ENCODE data around the gene ABLIM2. TPM values are rescaled to one million over a fixed set of nuclear protein-coding genes. Genes with fewer than 3 reads are reported as not detected.

The ABLIM2 gene
- total and polyA plus RNA-seq, 10 of the 15 experiments (the other 5 are each of a cell fraction or from before 2014, with no cell fraction given), result 0.03 to 0.15 (median 0.05) TPM; not detected in 7

DNA sequence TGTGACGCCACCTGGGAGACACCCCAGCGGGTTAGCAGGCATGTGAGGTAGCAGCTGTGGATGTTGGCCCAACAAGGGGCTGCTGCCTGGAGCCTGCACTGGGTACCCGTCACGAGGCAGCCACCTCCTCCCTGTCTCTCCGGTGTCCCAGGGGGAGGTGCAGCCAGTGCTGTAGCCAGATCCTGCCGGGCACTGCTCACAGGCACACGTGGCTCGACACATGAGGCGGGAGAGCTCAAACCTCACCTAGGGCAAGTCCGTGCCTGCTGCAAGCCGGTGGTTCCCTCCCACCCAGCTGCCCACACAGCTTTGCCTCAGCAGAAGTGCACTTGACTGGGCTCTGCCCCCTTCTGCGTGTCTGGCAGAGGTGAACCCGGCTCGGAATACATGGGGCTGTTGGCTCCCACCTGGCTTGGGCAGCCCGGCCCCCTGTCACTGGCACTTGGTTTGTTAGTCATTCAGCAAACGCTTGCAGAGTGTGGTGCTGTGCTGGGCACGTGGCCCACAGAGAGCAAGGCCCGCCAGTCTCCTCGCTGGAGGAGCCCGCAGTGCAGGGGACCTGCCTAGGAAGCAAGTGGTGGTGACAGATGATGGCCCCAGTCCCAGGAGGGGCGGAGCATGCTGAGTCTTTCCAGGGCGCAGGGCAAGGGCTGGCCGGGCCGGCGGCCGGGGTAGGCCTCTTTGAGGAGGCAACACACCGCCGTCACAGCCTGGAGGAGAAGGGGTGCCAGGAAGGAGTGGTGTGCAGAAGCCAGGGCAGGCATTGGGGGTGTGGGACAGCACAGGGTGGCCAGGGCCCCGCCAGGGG, 30.3 kb upstream of the ABLIM2 start:
- Histone ChIP-seq H3K79me2 (ENCODE audit: control insufficient read depth, insufficient read depth, low read length) (no peaks in the 10 kb centered on the region), H3K9me3 (replicated peaks; ENCODE audit: control insufficient read depth, insufficient read depth, low read length) (no peaks in the 10 kb centered on the region), H3K4me3 (no peak overlapping the region), H2AFZ (ENCODE audit: control insufficient read depth, low read depth, low read length) (no peak overlapping the region), H4K20me1 (ENCODE audit: control insufficient read depth, insufficient read depth) (no peaks in the 10 kb centered on the region), H3K4me1 (ENCODE audit: control insufficient read depth, insufficient read depth, low read length) (peaks cover 15% of the 10 kb centered on the region), H3K4me2 (ENCODE audit: control insufficient read depth, insufficient read depth) (no peak overlapping the region), H3K36me3 (ENCODE audit: control insufficient read depth in 2 of 2, insufficient read depth in 2 of 2, low read length in 1 of 2) (no peaks in the 10 kb centered on the region), H3K27me3 (replicated peaks in 1 of 2; ENCODE audit: control insufficient read depth in 2 of 2, insufficient read depth in 2 of 2, low read length in 1 of 2) (no peaks in the 10 kb centered on the region), H3K9ac (ENCODE audit: control insufficient read depth, insufficient read depth, low read length) (no peak overlapping the region), H3K27ac (ENCODE audit: control insufficient read depth, insufficient read depth) (no peak overlapping the region)
- in situ Hi-C loops (cut with MboI) (no loop called here), intact Hi-C loops (cut with micrococcal nuclease; ENCODE audit: unreplicated experiment) (no loop called here)
- ChIA-PET RAD21 (ENCODE audit: unreplicated experiment) (interaction anchor here (1.8 kb wide), 1 partner anchor 13 kb away, joined by 10 read pairs; no protein-coding TSS in a partner anchor), POLR2A (no interaction called here), SMC1A (ENCODE audit: uncharacterized antibody, unreplicated experiment) (interaction anchor here (1.4 to 1.5 kb wide), 2 partner anchors 12 to 17 kb away, joined by 4 read pairs; no protein-coding TSS in a partner anchor), CTCF (interaction anchor here (2.3 kb wide), 1 partner anchor 12 kb away, joined by 17 read pairs; no protein-coding TSS in a partner anchor)
- DNase-seq (ENCODE audit: low read depth, low spot score) (no peak), FAIRE-seq (no peak), ATAC-seq (no peak)
- 74% methylated on average over 26 of the region's 29 CpGs for WGBS (ENCODE audit: insufficient coverage, insufficient replicate concordance, low lambda C conversion rate, missing lambda C conversion rate)
- no TSS peak for BruUV-seq (replicated peaks)
- TF ChIP-seq BMI1 (IDR thresholded peaks at IDR 0.05; ENCODE audit: borderline replicate concordance) (no peak), BHLHE40 (IDR thresholded peaks at IDR 0.05; ENCODE audit: borderline replicate concordance in 1 of 2, low read depth in 2 of 2, low read length in 1 of 2) (peak in 1 of 2 experiments; percentile 44; a peak in 2 of 4 replicates)

DNA sequence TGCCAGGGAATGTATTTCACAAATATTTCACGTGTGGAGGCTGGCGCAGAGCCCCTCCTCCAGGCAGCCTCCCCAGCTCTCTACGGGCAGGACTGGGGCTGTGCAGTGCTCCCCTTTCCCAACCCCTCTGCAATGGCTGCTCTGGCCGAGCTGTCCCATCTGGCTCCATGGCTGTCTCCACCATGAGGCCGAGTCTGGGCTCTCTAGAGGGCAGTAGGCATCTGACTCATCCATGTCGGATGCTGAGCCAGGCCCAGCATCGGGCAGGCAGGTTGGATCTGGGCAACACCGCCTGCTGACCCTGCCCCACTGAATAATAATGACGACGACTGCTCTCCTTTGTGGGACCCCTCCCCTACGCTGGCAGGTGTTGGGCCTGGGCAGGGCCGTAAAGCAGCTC, 29.5 kb upstream of the ABLIM2 start:
- H2AFZ ChIP-seq (ENCODE audit: control insufficient read depth, low read depth, low read length), result no peak overlapping the region
- no peaks in the 10 kb centered on the region for H3K9me3 ChIP-seq (replicated peaks; ENCODE audit: control insufficient read depth, insufficient read depth, low read length)
- ATAC-seq, result no peak
- TF ChIP-seq, protein P1, sequence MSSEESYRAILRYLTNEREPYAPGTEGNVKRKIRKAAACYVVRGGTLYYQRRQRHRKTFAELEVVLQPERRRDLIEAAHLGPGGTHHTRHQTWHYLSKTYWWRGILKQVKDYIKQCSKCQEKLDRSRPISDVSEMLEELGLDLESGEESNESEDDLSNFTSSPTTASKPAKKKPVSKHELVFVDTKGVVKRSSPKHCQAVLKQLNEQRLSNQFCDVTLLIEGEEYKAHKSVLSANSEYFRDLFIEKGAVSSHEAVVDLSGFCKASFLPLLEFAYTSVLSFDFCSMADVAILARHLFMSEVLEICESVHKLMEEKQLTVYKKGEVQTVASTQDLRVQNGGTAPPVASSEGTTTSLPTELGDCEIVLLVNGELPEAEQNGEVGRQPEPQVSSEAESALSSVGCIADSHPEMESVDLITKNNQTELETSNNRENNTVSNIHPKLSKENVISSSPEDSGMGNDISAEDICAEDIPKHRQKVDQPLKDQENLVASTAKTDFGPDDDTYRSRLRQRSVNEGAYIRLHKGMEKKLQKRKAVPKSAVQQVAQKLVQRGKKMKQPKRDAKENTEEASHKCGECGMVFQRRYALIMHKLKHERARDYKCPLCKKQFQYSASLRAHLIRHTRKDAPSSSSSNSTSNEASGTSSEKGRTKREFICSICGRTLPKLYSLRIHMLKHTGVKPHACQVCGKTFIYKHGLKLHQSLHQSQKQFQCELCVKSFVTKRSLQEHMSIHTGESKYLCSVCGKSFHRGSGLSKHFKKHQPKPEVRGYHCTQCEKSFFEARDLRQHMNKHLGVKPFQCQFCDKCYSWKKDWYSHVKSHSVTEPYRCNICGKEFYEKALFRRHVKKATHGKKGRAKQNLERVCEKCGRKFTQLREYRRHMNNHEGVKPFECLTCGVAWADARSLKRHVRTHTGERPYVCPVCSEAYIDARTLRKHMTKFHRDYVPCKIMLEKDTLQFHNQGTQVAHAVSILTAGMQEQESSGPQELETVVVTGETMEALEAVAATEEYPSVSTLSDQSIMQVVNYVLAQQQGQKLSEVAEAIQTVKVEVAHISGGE (CRISPR knock-in tag; IDR thresholded peaks at IDR 0.05), result no peak
- TF ChIP-seq, protein P2, sequence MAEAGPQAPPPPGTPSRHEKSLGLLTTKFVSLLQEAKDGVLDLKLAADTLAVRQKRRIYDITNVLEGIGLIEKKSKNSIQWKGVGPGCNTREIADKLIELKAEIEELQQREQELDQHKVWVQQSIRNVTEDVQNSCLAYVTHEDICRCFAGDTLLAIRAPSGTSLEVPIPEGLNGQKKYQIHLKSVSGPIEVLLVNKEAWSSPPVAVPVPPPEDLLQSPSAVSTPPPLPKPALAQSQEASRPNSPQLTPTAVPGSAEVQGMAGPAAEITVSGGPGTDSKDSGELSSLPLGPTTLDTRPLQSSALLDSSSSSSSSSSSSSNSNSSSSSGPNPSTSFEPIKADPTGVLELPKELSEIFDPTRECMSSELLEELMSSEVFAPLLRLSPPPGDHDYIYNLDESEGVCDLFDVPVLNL (IDR thresholded peaks at IDR 0.05; ENCODE audit: low read depth, low read length), result no peak
- TF ChIP-seq FOS (IDR thresholded peaks at IDR 0.05; ENCODE audit: borderline replicate concordance, extremely low read depth, insufficient read length) (no peak), HCFC1 (IDR thresholded peaks at IDR 0.05; ENCODE audit: low read length) (no peak), ESRRA (IDR thresholded peaks at IDR 0.05; ENCODE audit: low read length) (no peak), STAT3 (IDR thresholded peaks at IDR 0.05; ENCODE audit: low read depth, low read length) (no peak), RAD51 (IDR thresholded peaks at IDR 0.05) (no peak)

More for the DNA sequence above, 29.5 kb upstream of the ABLIM2 start:
- Histone ChIP-seq H4K20me1 (ENCODE audit: control insufficient read depth, insufficient read depth) (no peaks in the 10 kb centered on the region), H3K36me3 (ENCODE audit: control insufficient read depth in 2 of 2, insufficient read depth in 2 of 2, low read length in 1 of 2) (no peaks in the 10 kb centered on the region), H3K4me1 (ENCODE audit: control insufficient read depth, insufficient read depth, low read length) (peaks cover 14% of the 10 kb centered on the region), H3K27me3 (replicated peaks in 1 of 2; ENCODE audit: control insufficient read depth in 2 of 2, insufficient read depth in 2 of 2, low read length in 1 of 2) (no peaks in the 10 kb centered on the region), H3K27ac (ENCODE audit: control insufficient read depth, insufficient read depth) (no peak overlapping the region), H3K4me3 (no peak overlapping the region), H3K79me2 (ENCODE audit: control insufficient read depth, insufficient read depth, low read length) (no peaks in the 10 kb centered on the region), H3K9ac (ENCODE audit: control insufficient read depth, insufficient read depth, low read length) (no peak overlapping the region), H3K4me2 (ENCODE audit: control insufficient read depth, insufficient read depth) (no peak overlapping the region)
- intact Hi-C loops (cut with micrococcal nuclease; ENCODE audit: unreplicated experiment), result no loop called here
- FAIRE-seq (no peak), DNase-seq (ENCODE audit: low read depth, low spot score) (no peak)
- SMC1A ChIA-PET (ENCODE audit: uncharacterized antibody, unreplicated experiment), result interaction anchor here (1.3 to 1.5 kb wide), 2 partner anchors 12 to 16 kb away, joined by 3 to 4 read pairs; no protein-coding TSS in a partner anchor
- no TSS peak for BruUV-seq (replicated peaks)
- 83% methylated on average over 12 of the region's 12 CpGs for WGBS (ENCODE audit: insufficient coverage, insufficient replicate concordance, low lambda C conversion rate, missing lambda C conversion rate)
- POLR2A ChIA-PET, result no interaction called here
- RAD21 ChIA-PET (ENCODE audit: unreplicated experiment), result interaction anchor here (1.8 kb wide), 1 partner anchor 12 kb away, joined by 10 read pairs; no protein-coding TSS in a partner anchor
- in situ Hi-C loops (cut with MboI), result no loop called here
- CTCF ChIA-PET, result interaction anchor here (2.3 kb wide), 1 partner anchor 11 kb away, joined by 17 read pairs; no protein-coding TSS in a partner anchor
